Osteocyte (in vitro differentiated cells): ENCODE data around the gene TOM1. TPM values are rescaled to one million over a fixed set of nuclear protein-coding genes. Genes with fewer than 3 reads are reported as not detected.

Experiments
- DNase-seq: peaks from one replicate; pipeline ENCODE4 v3.0.0; 2021; ENCODE audit warnings: mixed read lengths; ENCODE audit not compliant: unreplicated experiment; ENCODE audit errors: extremely low spot score
- H3K27ac Mint-ChIP-seq: one replicate; pipeline ENCODE4 v1.8.0; 2021; ENCODE audit warnings: mild to moderate bottlenecking, mixed read lengths; ENCODE audit not compliant: unreplicated experiment
- H3K27me3 Mint-ChIP-seq: one replicate; pipeline ENCODE4 v1.8.0; 2021; ENCODE audit warnings: mixed read lengths; ENCODE audit not compliant: unreplicated experiment
- H3K36me3 Mint-ChIP-seq: one replicate; pipeline ENCODE4 v1.8.0; 2021; ENCODE audit warnings: mixed read lengths; ENCODE audit not compliant: unreplicated experiment
- H3K4me1 Mint-ChIP-seq: one replicate; pipeline ENCODE4 v1.8.0; 2021; ENCODE audit warnings: mixed read lengths; ENCODE audit not compliant: unreplicated experiment
- H3K4me3 Mint-ChIP-seq: one replicate; pipeline ENCODE4 v1.8.0; 2021; ENCODE audit warnings: mild to moderate bottlenecking, moderate library complexity, mixed read lengths; ENCODE audit not compliant: unreplicated experiment
- H3K9me3 Mint-ChIP-seq: one replicate; pipeline ENCODE4 v1.8.0; 2021; ENCODE audit warnings: mixed read lengths; ENCODE audit not compliant: unreplicated experiment
- total RNA-seq: library from RNA; stranded (reverse); gene quantifications from 2 replicates; pipeline ENCODE4 v1.2.1, GENCODE V29; 2021
- TF ChIP-seq, protein P1 (sequence below): fragments of 200-600 bp; sonication (generic); IDR thresholded peaks from 2 replicates; pipeline ENCODE4 v1.5.0; 2021; ENCODE audit warnings: antibody characterized with exemption, mild to moderate bottlenecking, moderate library complexity

The TOM1 gene
- total RNA-seq, 1 donor from 2014 or later, result 55.5 TPM

DNA sequence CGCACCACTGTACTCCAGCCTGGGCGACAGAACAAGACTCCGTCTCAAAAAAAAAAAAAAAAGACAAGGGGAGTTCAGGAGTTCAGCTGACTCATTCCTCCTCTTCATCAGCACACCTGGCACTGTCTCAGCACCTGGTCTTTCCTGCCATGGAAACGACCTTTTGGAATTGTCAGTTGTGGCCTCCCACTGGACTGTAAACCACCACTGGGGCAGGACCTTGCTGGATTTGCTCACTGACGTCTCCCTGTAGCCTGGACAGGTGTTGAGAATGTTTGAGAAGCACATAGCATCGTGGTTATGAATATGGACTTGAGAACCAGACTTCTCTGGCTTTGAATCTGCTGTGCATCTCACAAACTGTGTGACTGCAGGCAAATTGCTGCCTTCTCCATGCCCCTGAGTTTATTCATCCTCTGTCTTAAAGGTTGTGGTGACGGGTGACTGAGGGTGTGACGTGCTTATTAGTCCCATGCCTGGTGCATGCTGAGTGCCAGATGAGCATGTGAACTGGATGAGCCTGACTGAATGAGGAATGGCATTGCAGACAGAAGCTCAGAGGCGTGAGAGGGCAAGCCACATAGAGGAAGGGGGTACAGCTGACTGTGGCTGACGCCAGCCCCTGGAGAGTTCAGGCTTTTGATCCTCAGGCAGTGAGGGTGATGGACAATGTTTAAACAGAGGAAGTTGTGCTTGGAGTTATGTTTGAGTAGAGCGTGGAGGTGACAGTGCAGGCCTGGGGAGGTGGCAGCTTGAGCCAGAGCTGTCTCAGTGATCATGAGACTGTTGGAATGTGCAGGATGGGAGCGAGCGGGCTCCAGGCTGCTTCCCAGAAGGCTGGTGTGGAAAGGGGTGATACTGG lies 12.7 kb downstream of the TOM1 start:
- H3K27ac Mint-ChIP-seq, result peak overlapping the region; percentile 58
- H3K4me1 Mint-ChIP-seq, result peaks cover 34% of the 10 kb centered on the region
- no peaks in the 10 kb centered on the region for H3K27me3 Mint-ChIP-seq
- H3K36me3 Mint-ChIP-seq, result peaks cover 10% of the 10 kb centered on the region
- TF ChIP-seq, protein P1, sequence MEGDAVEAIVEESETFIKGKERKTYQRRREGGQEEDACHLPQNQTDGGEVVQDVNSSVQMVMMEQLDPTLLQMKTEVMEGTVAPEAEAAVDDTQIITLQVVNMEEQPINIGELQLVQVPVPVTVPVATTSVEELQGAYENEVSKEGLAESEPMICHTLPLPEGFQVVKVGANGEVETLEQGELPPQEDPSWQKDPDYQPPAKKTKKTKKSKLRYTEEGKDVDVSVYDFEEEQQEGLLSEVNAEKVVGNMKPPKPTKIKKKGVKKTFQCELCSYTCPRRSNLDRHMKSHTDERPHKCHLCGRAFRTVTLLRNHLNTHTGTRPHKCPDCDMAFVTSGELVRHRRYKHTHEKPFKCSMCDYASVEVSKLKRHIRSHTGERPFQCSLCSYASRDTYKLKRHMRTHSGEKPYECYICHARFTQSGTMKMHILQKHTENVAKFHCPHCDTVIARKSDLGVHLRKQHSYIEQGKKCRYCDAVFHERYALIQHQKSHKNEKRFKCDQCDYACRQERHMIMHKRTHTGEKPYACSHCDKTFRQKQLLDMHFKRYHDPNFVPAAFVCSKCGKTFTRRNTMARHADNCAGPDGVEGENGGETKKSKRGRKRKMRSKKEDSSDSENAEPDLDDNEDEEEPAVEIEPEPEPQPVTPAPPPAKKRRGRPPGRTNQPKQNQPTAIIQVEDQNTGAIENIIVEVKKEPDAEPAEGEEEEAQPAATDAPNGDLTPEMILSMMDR, result no peak
- H3K4me3 Mint-ChIP-seq, result peak overlapping the region; percentile 51
- H3K9me3 Mint-ChIP-seq, result no peaks in the 10 kb centered on the region
- no peak for DNase-seq

DNA sequence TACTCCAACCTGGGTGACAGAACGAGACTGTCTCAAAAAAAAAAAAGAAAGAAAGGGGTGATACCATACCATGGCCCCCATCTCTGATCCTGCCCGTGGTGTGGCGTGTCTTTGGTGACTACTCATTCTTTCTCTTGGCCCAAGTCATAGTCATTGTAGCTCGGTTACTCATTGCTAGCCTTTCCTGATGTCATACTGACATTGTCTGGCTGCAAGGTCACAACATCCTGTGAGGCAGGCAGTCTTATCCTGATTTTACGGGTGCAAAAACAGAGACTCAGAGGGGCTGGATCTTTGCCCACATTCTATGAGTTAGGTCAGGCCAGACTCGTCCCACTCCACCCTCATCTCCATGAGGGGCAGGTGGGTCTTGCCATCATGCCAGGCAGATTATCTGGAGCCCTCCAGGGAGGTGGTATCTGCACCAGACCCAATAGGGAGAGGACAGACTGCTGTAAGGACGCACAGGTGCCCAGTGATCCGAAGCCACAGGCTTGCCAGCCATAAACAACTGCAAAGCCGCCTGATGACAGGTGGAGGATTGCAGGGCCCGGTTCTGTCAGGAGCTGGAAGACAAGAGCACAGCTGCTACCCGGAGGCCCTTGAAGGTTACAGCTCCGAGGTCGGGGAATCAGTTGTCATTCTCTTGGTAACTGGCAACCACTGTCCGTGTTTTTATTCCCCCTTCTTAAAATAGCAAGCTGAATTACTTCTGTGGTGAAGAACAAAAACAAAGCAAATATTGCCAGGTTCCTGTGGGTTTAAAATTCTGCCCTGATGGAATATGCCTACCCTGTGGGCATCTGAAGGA lies 13.8 kb downstream of the TOM1 start:
- TF ChIP-seq, protein P1, result no peak
- Mint-ChIP-seq H3K4me1 (peaks cover 33% of the 10 kb centered on the region), H3K9me3 (no peaks in the 10 kb centered on the region), H3K27me3 (no peaks in the 10 kb centered on the region), H3K36me3 (peaks cover 20% of the 10 kb centered on the region), H3K27ac (peak overlapping the region; percentile 62), H3K4me3 (no peak overlapping the region)
- DNase-seq, result no peak

GRCh38 chr22:35314161-35314942 lies 14.7 kb downstream of the TOM1 start:
- TF ChIP-seq, protein P1, result no peak
- Mint-ChIP-seq H3K4me3 (no peak overlapping the region), H3K9me3 (no peaks in the 10 kb centered on the region), H3K27me3 (no peaks in the 10 kb centered on the region), H3K4me1 (peaks cover 32% of the 10 kb centered on the region), H3K36me3 (peaks cover 20% of the 10 kb centered on the region), H3K27ac (peak overlapping the region; percentile 62)
- no peak for DNase-seq

GRCh38 chr22:35315141-35315854 lies 15.6 kb downstream of the TOM1 start:
- Mint-ChIP-seq H3K4me3 (no peak overlapping the region), H3K9me3 (no peaks in the 10 kb centered on the region), H3K4me1 (peaks cover 32% of the 10 kb centered on the region), H3K27ac (no peak overlapping the region), H3K27me3 (no peaks in the 10 kb centered on the region), H3K36me3 (peaks cover 14% of the 10 kb centered on the region)
- TF ChIP-seq, protein P1, result no peak
- no peak for DNase-seq
